ENCODE measurements around the gene FAM98C.

GRCh38 chr19:38453596-38453995, 50.7 kb downstream of the FAM98C start:
- TF ChIP-seq REST (IDR thresholded peaks at IDR 0.05; ENCODE audit: insufficient read depth in 1 of 2, low read depth in 2 of 2, low read length in 2 of 2) (no peak), POLR2AphosphoS5 (IDR thresholded peaks at IDR 0.05; ENCODE audit: low read depth, low read length) (no peak), TAF1 (IDR thresholded peaks at IDR 0.05; ENCODE audit: borderline replicate concordance, insufficient read depth, low read length) (no peak), SIN3A (IDR thresholded peaks at IDR 0.05; ENCODE audit: borderline replicate concordance, insufficient read depth, low read length) (no peak)
